Stimulated activated naive CD4-positive, alpha-beta T cell treated with Interleukin-2 at 50 U/mL for 16 hours (primary cell): ENCODE data around the gene GALNT5.
"Not testable (repeated sequence)": the region's sequence is repeated elsewhere in the genome, so short reads cannot be mapped to it uniquely, and the experiment has no call there.

ENCODE experiments used
- DNase-seq: peaks from one replicate; lab custom pipeline; 2025; lab: John Stamatoyannopoulos, UW

The GALNT5 gene

DNA sequence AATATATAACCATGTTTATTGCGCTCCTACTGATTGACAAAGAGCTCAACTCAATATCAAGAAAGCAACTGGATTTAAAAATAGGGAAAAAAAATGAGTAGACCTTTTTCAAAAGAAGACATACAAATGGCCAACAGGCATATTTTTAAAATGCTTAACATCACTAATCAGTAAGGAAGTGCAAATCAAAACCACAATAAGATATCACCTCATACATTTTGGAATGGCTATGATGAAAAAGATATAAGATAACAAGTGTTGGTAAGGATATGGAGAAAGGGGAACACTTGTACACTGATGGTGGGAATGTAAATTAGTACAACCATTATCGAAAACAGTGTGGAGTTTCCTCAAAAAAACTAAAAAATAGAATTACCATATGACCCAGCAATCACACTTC lies 5.6 kb upstream of the GALNT5 start:
- DNase-seq = no peak

DNA sequence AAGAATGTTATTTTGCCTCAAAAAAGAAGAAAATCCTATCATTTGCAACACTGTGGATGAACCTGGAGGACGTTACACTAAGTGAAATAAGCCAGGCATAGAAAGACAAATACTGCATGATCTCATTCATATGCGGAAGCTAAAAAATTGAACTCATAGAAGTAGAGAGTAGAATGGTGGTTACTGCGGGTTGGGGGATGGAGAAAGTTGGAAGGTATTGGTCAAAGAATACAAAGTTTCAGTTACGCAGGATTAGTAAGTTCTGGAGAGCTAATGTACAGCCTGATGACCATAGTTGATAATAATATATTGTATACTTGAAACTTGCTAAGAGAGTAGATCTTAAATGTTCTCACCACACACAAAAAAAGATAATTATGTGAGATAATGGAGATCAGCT lies 5.0 kb upstream of the GALNT5 start:
- DNase-seq = no peak

DNA sequence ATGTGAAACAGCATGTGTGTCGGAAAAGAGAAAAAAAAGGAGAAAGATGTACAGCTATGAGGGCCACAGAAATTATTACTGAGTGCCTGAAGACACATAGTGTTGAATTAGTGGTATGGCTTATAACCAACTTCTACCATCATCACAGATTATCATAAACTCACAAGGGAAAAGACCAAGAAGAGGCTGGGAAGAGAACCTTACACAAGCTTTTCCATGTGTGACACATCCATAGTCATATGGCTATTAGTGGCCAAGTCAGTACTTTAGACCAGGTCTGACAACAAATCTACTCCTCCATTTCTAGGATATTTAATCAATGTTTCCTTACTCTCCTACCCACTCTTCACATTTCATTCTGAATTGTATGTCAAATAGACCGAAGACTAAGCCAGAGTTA lies 3.5 kb upstream of the GALNT5 start:
- DNase-seq = no peak

DNA sequence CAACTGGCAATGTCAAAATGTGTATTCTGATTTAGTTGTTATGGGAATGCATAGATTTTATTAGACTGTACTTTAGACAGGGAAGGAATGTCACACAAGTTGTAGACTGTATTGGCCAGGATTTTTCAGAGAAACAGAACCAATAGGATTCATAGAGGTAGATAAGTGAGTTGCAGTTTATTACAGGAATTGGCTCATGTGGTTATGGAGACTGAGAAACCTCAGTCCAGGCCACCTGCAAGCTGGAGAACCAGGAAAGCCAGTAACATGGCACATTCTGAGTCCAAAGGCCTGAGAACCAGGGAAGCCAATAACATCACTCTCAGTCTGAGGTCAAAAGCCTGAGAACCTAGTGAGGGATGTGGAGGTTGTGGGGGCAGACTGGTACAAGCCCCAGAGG lies 1.8 kb upstream of the GALNT5 start:
- no peak for DNase-seq

DNA sequence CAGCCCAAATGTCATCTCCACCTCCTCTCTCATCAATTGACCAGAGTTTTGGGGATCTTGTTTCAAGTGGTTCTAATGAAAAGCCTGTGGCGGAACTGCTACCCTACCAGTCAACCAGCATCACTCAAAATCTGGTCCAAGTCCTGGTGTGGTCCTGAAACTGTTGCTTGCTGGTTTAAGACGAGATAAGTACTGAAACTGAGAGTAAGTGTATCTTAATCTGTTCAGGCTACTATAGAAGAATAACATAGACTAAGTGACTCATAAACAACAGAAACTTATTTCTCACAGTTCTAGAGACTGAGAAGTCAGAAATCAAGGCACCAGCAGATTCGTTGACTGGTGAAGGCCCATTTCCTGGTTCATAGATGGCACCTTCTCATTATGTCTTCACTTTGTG lies 879 bp upstream of the GALNT5 start:
- no peak for DNase-seq

DNA sequence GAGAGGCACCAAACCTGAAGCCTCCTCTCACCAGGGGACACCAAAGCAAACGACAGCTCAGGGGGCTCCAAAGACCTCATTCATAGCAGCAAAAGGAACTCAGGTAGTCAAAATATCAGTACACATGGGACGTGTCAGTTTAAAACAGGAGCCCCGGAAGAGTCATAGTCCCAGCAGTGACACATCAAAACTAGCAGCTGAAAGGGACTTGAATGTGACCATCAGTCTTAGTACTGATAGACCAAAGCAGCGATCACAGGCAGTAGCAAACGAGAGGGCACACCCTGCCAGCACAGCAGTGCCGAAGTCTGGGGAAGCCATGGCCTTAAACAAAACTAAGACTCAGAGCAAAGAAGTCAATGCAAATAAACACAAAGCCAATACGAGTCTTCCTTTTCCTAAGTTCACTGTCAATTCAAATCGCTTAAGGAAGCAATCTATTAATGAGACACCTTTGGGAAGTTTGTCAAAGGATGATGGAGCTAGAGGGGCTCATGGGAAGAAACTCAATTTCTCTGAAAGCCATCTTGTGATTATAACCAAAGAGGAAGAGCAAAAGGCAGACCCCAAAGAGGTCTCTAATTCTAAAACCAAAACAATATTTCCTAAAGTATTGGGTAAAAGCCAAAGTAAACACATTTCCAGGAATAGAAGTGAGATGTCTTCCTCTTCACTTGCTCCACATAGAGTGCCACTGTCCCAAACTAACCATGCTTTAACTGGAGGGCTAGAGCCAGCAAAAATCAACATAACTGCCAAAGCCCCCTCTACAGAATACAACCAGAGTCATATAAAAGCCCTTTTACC lies 1.2 kb downstream of the GALNT5 start:
- DNase-seq = no peak

DNA sequence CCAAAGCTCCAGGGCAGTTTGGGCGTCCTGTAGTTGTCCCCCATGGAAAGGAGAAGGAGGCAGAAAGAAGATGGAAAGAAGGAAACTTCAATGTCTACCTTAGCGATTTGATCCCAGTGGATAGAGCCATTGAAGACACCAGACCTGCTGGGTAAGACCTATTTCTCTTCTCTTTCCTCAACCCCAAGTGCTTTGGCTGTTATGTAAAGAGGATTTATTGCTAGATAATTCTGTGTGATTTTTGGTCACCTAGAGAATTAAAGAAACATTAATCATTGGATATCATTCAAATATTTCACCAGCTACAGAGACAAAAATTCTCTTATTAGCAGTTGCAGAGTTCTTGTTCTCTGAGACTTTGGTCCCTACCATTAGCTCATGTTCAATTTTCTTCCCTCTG lies 1.9 kb downstream of the GALNT5 start:
- DNase-seq = no peak

DNA sequence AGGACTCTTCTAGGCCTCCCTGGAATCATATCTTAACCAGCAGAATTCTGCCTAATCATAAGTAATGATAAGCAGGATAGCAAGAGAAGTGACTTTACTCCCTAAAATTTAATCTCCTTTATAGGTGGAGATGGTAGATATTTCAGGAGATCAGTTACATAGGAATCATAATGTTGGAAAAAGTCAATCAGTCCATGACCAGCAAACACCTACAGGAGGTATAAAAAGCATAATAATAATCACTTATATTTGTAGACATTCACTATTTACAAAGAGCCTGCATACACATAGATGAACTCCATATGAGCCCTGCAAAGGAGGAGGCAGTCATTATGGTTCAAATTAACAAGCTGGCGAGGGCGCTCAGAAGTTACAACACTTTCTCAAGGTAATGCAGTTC lies 2.5 kb downstream of the GALNT5 start:
- no peak for DNase-seq

DNA sequence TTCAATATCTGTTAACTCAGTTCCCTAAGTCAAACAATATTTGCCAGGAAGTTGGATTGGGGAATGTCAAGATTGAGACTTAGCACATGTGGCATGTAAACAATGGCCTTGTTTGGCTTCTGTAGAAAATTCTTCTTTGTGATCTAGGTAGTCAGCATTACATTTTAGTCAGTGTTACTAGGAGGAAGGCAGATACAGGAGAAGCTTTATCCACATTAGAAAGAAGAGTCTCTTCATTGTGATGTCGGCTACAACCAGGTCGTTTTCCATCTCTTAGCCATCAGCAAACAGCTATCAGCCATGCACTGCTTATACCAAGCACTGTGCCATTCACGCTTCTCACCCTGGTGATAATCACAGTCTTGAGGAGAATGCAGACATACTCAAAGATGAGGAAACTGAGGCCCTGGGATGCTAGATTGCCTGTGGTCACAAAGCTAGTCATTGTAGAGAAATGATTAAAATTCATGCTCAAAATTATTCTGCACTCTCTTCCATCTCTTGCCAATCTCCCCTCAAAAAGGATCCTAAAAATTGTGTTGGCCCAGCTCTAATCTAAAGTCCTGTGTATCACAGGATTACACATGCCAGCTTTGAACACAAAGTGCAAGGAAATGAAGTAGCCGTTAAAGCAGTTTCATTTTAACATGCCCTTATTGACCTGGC lies 3.2 kb downstream of the GALNT5 start:
- no peak for DNase-seq

DNA sequence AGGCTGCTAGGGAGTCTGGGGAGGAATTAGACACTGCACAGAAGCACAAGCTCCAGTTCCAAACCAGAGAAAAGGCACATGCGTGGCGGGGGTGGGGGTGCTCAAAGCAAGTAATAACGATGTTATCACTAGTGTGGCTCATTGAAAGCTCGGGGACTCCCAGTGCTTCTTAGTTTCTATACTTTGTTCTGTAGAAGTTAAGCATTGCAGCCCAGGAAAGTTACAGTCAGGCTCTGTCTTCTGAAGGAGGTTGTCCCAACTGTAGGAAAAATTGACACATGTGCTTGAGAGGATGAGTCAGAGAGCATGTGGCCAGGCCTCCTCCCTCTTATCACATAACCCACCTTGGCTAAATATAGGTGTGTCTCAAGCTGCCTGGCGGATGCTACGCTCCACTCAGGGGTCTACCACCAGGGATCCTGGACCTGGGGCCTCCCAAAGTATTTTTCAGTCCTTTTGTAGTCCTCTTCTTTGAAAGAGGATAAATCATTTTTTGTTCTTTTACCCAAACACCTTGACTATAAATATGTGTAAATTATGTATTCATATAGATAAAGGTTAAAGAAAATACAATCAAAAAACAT lies 3.8 kb downstream of the GALNT5 start:
- peak; percentile 61 for DNase-seq

DNA sequence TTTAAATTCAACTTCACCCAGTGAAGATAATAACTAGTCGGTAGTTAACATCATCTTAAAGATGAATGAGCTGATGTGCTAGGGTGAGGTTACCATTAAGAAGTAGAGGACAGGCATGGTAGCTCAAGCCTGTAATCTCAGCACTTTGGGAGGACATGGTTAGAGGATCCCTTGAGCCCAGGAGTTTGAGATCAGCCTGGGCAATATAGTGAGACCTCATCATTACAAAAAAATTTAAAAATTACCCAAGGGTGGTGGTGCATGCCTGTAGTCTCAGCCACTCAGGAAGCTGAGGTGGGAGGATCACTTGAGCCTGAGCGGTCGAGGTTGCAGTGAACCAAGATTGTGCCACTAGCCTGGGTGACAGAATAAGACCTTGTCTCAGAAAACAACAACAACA lies 4.7 kb downstream of the GALNT5 start:
- no peak for DNase-seq

DNA sequence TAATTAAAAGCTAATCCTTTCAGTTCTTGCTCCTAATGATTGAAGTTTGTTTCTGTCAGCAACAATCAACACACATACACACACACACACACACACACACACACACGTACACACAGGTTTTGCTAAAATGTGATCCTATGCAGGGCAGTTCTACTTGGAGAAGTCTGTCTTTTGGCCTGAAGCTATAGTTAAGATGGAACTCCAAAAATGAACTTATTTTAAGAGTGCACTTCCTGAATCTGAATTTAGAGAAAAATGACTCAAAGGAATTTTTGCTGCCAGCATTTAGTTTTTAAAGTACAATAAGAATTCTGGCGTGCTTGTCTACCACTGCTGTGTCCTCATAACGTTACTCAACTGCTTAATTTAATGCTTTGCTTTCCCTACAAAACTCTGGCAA lies 6.6 kb downstream of the GALNT5 start:
- DNase-seq = no peak

DNA sequence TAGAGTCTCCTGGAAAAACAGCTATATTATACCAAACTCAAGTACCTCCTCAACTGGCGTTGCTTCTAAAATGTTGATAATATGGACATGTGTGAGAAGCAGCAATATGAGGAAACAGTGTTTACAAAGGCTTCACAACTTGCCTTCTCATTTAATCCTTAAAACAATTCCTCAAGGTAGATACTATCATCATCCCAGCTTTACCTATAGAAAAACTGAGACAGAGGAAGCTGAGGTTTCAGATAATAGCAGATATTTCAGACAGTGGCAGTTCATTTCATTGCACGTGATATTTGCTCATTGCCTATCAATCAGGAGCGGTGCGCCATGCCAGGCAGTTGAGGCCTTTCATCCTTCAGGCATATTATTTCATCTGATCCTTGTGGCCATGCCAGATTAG lies 8.3 kb downstream of the GALNT5 start:
- no peak for DNase-seq

DNA sequence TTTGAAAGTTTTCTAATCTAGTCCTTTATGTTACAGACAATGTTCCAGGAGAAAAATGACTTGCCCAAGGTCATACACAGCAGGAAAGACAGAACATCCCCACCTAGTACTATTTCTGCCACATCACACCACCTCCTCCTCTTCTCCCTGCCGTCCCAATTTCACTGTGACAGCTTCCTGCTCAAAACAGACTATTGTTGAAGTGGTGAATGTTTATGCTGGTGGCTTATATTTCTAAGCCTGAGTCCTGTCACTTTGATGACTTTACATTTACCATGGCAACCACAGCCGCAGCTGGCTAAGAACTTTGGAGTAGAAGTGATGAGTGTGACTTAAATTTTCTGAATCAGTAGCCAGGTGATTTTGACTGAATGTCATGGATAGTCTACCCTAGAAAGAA lies 10.0 kb downstream of the GALNT5 start:
- DNase-seq = no peak

DNA sequence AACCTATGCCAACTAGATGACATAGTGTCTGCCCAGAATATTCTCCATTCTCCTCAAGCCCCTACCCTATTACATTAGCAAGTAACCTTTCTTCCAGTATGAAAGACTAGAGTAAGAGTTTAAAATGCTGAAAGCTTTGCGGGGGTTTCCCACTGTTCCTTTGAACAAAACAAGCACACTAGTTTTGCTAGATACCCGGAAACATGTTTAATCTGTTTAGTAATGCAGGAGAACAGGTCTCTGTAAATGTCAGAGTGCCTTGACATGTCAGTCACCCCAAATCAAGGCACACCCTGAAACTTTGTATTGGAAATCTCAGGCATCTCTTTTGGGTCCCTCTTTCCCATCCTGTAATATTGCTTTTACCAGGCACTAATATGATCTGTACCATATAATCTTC lies 11.6 kb downstream of the GALNT5 start:
- DNase-seq = no peak

DNA sequence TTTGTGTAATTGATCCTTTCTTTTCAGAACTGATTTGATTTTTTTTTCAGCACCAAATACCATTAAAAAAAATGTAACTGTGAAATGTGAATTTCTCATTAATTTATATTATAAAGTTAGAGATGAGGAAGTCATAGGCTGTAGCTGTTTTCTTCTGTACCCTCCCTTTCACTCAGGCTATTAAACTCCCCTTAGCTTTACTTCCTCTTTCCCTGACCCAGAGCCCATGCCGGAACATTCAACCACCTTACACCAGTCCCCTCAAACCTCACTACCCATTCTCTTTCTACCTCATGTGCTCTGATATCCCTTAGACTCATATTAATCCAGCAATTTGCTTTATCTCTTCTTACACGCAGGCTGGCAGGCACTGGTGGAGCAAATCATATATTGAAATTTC lies 12.4 kb downstream of the GALNT5 start:
- no peak for DNase-seq

DNA sequence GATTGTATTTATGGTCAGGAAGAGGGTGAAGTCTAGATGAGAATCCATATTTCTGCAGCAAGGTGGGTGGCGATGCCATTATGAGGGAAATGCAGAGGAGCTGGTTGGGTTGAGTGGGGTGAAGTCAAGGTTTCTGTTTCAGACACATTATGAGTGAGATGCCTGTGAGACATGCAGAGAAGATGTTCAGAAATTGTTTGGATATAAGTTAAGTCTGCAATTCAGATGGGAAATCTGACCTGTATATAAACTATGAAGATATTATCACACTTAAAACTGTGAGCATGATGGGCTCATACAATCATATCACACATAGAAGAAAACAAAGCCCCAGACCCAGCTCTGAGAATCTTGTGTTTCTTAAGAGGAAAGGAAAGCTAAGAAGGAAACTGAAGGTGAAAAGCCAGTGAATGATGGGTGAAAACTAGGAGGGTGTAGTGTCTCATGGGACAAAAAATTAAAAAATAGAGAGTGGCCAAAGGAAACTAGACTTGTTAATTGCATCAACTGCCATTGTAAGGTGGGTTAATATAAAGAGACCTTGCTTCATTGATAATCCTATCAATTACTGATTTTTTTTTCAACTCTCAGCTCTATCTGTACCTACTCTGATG lies 14.2 kb downstream of the GALNT5 start:
- DNase-seq = no peak

DNA sequence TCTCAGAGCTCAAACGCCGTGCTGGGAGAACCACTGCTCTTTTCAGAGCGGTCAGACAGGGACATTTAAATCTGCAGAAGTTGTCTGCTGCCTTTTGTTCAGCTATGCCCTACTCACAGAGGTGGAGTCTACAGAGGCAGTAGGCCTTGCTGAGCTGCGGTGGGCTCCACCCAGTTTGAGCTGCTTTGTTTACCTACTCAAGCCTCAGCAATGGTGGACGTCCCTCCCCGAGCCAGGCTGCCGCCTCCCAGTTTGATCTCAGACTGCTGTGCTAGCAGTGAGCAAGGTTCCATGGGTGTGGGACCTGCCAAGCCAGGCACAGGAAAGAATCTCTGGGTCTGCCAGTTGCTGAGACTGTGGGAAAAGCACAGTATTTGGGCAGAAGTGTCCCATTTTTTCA lies 21.8 kb downstream of the GALNT5 start:
- DNase-seq = not testable (repeated sequence)

DNA sequence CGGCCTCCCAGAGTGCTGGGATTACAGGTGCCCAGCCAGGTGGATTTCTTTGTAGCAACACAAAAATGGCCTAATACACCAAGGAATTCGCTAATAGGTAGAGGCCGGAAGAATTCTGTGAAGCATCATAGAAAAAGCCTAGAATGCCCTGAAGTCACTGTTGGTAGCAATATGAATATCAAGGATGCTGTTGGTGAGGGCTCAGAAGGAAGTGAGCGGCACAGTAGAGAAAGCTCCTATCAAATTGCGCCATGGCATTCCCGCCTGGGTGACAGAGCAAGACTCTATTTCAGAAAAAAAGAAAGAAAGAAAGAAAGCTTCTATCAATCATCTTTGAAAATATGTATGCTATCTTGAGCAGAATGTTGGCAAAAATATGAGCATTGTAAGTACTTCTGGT lies 23.8 kb downstream of the GALNT5 start:
- no peak for DNase-seq

DNA sequence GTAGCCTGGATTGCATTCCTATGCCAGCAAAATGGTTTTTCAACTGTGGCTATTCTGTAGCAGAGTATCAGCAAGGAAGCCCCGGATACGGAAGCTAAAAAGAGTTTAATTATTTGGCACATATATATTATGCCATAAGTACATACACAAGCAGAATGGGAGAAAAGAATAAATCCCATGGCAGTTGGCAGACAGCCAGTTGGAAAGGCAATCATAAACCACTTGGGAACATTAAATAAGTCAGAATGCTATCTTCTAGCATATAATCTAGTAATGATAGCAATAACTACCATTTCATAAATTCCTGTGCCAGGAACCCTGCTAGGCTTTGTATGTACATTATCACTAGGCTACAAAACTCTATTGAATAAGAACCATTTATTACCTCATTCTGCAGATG lies 26.0 kb downstream of the GALNT5 start:
- DNase-seq = no peak

DNA sequence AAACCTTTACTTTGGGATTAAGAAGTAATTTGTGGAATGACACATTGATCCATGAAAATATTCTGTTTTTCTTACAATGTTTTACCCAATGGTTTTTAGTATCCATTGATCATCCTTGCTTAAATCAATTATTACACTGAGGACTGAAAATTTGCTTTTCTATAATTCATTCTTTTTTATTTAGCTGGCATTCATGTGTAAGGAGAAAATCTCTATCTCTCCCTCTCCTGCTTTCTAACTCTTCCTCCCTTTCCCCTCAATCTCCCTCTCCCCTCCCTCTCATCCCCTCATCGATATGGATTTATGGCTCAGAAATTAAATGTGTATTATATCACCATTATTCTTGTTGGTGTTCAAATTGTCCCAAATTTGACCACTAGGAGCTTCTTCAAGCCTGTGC lies 29.7 kb downstream of the GALNT5 start:
- no peak for DNase-seq

DNA sequence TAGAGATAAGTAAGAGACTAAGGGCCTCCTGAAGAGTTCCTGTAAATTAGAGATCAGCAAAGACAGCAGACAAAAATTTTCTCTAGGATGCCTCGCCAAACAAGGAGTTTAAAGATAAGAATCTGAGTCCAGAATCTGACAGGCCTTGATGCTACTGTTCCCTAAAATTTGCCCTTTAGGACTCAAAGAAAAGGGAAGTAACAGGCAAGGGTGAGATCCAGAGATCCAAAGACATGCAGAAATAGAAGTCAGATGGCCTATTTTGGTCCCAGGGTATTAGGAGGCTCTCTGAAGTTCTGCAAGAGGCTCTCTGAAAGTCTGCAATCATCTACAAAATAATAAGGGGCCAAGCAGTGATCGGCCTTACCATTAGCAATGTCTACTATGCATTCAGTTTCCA lies 33.0 kb downstream of the GALNT5 start:
- DNase-seq = no peak

DNA sequence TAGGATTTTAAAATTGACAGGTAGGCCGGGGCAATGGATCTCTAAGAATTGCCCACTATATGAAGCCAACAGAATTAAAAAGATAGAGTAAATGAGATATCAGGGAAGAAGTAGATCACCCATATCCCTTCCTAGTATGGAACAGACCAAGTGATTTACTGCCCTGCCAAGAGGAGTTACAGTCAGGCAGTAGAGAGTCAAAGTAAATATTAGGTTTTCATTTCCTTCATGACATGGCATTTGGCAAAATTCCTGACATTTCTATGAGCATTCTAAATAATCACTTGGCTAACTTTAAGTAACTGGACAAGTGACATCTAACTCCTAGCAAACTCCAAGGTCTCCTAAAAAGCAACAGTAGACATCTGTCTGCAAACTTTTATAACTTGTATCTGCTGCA lies 33.5 kb downstream of the GALNT5 start:
- no peak for DNase-seq
